Ishikawa (cell line): ENCODE measurements around the gene PNMA6E.

Source experiments
- EP300 ChIP-seq: IDR thresholded peaks from 2 replicates; pipeline ENCODE4 v1.6.1; 2012; ENCODE audit warnings: borderline replicate concordance
- YY1 ChIP-seq: IDR thresholded peaks from 2 replicates; pipeline ENCODE4 v1.6.1; 2012; ENCODE audit warnings: low read depth

DNA sequence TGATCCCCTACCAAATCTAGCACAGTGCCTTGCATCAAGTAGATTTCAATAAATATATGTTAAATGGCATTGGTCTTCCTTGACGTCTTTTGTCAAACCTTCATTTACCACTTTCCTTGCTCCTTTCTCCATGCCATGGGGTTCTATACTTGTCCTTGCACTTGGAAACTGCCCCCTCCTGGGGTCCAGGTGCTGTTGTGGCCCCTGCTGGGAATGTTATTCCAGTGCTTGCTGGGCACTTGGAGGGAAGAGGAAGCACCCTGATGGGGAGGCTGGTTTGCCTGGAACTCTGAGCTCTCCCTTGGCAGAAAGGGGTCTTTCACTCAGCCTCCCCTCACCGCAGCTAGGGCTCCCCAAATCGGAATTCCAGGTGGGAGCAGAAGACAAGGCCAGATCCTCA lies 48.3 kb downstream of the PNMA6E start:
- TF ChIP-seq YY1 (no peak), EP300 (no peak)
